Mesothelial cell of epicardium (in vitro differentiated cells): ENCODE measurements around the gene SAMD3. TPM values are rescaled to one million over a fixed set of nuclear protein-coding genes. Genes with fewer than 3 reads are reported as not detected.
"Not testable (repeated sequence)": the region's sequence is repeated elsewhere in the genome, so short reads cannot be mapped to it uniquely, and the experiment has no call there.

ENCODE experiments used
- DNase-seq, 2 experiments: peaks; one replicate each; pipeline ENCODE4 v3.0.0; 2021; ENCODE audit warnings: low spot score in 2 of 2; ENCODE audit not compliant: unreplicated experiment in 2 of 2
- H3K27ac Mint-ChIP-seq: 2 replicates; pipeline ENCODE4 v1.8.0; 2021; ENCODE audit warnings: mixed read lengths
- H3K27me3 Mint-ChIP-seq: 2 replicates; pipeline ENCODE4 v1.8.0; 2021; ENCODE audit warnings: low read depth, mixed read lengths
- H3K36me3 Mint-ChIP-seq: 2 replicates; pipeline ENCODE4 v1.8.0; 2021; ENCODE audit warnings: mixed read lengths
- H3K4me1 Mint-ChIP-seq: 2 replicates; pipeline ENCODE4 v1.8.0; 2021; ENCODE audit warnings: mixed read lengths
- H3K4me3 Mint-ChIP-seq: 2 replicates; pipeline ENCODE4 v1.8.0; 2021; ENCODE audit warnings: mild to moderate bottlenecking, moderate library complexity, mixed read lengths
- H3K9me3 Mint-ChIP-seq: 2 replicates; pipeline ENCODE4 v1.8.0; 2021; ENCODE audit warnings: mixed read lengths
- CTCF ChIP-seq: fragments of 200-600 bp; sonication (generic); IDR thresholded peaks from one replicate; pipeline ENCODE4 v1.5.0; 2021; ENCODE audit warnings: antibody characterized with exemption; ENCODE audit not compliant: unreplicated experiment
- total RNA-seq: library from RNA; stranded (reverse); gene quantifications from 3 replicates; pipeline ENCODE4 v1.2.1, GENCODE V29; 2021

The SAMD3 gene
- total RNA-seq, 1 donor from 2014 or later: 0.49 TPM

- H3K4me3 Mint-ChIP-seq: no peak overlapping the region
- TF ChIP-seq CTCF: no peak
- H3K27ac Mint-ChIP-seq: no peak overlapping the region
- no peak for DNase-seq
- no peaks in the 10 kb centered on the region for H3K4me1 Mint-ChIP-seq
- H3K36me3 Mint-ChIP-seq: no peaks in the 10 kb centered on the region
- H3K9me3 Mint-ChIP-seq: no peaks in the 10 kb centered on the region
- no peaks in the 10 kb centered on the region for H3K27me3 Mint-ChIP-seq
Observed at GRCh38 chr6:130178692-130179091, 44.1 kb downstream of the SAMD3 start.

- H3K36me3 Mint-ChIP-seq: no peaks in the 10 kb centered on the region
- H3K9me3 Mint-ChIP-seq: peaks cover 14% of the 10 kb centered on the region
- H3K4me1 Mint-ChIP-seq: no peaks in the 10 kb centered on the region
- no peak overlapping the region for H3K4me3 Mint-ChIP-seq
- no peak for DNase-seq
- no peak overlapping the region for H3K27ac Mint-ChIP-seq
- no peaks in the 10 kb centered on the region for H3K27me3 Mint-ChIP-seq
- no peak for TF ChIP-seq CTCF
Observed at GRCh38 chr6:130176378-130176777, 46.4 kb downstream of the SAMD3 start.

GRCh38 chr6:130173377-130174004, 49.3 kb downstream of the SAMD3 start:
- H3K4me1 Mint-ChIP-seq, H3K27me3 Mint-ChIP-seq, H3K36me3 Mint-ChIP-seq, DNase-seq, H3K4me3 Mint-ChIP-seq, H3K27ac Mint-ChIP-seq: not testable (repeated sequence)
- peaks cover 26% of the 10 kb centered on the region for H3K9me3 Mint-ChIP-seq

DNA sequence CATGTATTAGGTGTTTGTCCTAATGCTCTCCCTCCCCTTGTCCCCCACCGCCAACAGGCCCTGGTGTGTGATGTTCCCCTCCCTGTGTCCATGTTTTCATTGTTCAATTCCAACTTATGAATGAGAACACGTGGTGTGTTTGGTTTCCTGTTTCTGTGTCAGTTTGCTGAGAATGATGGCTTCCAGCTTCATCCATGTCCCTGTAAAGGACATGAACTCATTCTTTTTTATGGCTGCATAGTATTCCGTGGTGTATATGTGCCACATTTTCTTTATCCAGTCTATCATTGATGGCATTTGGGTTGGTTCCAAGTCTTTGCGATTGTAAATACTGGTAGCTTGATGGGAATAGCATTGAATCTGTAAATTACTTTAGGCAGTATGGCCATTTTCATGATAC, 52.6 kb downstream of the SAMD3 start:
- not testable (repeated sequence) for H3K27me3 Mint-ChIP-seq, H3K27ac Mint-ChIP-seq, H3K4me3 Mint-ChIP-seq, H3K4me1 Mint-ChIP-seq, H3K36me3 Mint-ChIP-seq, DNase-seq
- H3K9me3 Mint-ChIP-seq: peaks cover 28% of the 10 kb centered on the region

- peaks cover 7% of the 10 kb centered on the region for H3K27me3 Mint-ChIP-seq
- H3K36me3 Mint-ChIP-seq: peaks cover 2% of the 10 kb centered on the region
- TF ChIP-seq CTCF: no peak
- no peak overlapping the region for H3K27ac Mint-ChIP-seq
- no peaks in the 10 kb centered on the region for H3K4me1 Mint-ChIP-seq
- no peak overlapping the region for H3K4me3 Mint-ChIP-seq
- DNase-seq: no peak
- H3K9me3 Mint-ChIP-seq: peaks cover 30% of the 10 kb centered on the region
Observed at GRCh38 chr6:130167655-130168054, 55.1 kb downstream of the SAMD3 start.

- Mint-ChIP-seq H3K36me3 (no peaks in the 10 kb centered on the region), H3K27ac (no peak overlapping the region), H3K4me1 (no peaks in the 10 kb centered on the region), H3K9me3 (peaks cover 17% of the 10 kb centered on the region), H3K4me3 (no peak overlapping the region), H3K27me3 (peaks cover 7% of the 10 kb centered on the region)
- DNase-seq: no peak
- no peak for TF ChIP-seq CTCF
Observed at GRCh38 chr6:130164251-130164650, 58.5 kb downstream of the SAMD3 start.

GRCh38 chr6:130163266-130163665, 59.5 kb downstream of the SAMD3 start:
- H3K4me1 Mint-ChIP-seq: no peaks in the 10 kb centered on the region
- no peak overlapping the region for H3K27ac Mint-ChIP-seq

More at GRCh38 chr6:130163266-130163665, 59.5 kb downstream of the SAMD3 start:
- H3K27me3 Mint-ChIP-seq: peaks cover 5% of the 10 kb centered on the region
- no peak for TF ChIP-seq CTCF
- H3K36me3 Mint-ChIP-seq: no peaks in the 10 kb centered on the region
- no peak for DNase-seq
- H3K9me3 Mint-ChIP-seq: peaks cover 20% of the 10 kb centered on the region
- H3K4me3 Mint-ChIP-seq: no peak overlapping the region
